Nucleus accumbens (tissue), 56 donors: ENCODE measurements around the gene R3HDM2.

Source experiments
- DNase-seq, 56 donors: peaks; one replicate each; lab custom pipeline; 2025; lab: John Stamatoyannopoulos, UW

The R3HDM2 gene

GRCh38 chr12:57250541-57250940 is 180.3 kb downstream of the R3HDM2 start:
- no peak for DNase-seq

DNA sequence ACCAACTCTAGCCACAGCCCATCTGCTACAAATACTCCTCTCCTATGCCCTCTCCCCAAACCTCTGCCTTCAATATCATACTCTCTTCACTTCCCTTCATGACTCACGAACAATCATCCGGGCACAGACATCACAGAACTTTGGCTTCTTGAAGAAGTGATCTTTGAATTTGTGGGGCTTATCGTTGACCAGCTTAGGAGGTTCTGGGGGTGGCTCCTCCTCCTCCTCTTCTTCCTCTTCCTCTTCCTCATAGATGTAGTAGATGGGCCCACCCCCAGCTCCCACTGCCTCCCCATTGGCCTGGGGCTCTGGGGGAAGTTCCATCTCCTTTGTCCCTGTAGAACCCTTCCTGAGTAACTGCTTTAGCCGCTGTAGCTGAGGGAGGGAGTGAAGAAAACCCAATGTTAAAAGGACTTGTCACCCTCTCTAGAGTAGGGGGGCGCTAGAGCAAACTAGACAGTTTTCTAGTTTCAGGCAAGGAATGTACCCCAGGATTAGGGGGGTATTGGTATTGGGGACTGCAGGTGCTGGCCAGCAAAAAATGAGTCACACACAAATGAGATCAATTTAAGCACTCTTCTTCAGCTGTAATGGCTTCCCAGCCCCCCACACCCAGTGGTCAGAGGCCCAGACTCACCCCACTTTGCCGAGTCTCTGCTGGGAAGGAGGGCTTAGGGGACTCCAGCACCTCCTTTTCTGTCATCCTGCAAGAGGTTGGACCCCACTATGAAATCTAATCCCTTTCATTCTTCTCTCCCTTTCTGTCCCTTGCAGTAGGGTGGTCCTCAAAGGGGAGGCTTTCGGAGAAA is 181.7 kb downstream of the R3HDM2 start:
- no peak for DNase-seq

DNA sequence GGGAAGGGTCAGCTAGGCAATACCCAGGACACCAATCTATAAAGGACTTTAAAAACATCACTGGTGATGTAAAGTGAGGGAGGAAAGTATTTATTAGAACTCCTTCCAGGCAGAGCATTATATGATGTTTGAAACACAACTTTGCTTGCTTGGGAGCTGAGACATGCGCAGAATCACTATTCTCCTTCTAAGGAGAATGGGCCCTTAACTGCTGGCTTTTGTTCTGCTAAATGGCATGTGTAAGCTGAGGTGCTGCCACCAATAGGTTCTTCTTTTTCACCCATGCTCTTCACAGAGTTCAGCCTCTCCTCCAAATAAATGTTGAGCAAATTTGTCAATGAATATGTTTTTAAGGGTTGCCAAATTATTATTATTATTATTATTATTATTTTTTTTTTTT is 183.8 kb downstream of the R3HDM2 start:
- no peak for DNase-seq

GRCh38 chr12:57244312-57244696 is 186.5 kb downstream of the R3HDM2 start:
- DNase-seq: no peak

DNA sequence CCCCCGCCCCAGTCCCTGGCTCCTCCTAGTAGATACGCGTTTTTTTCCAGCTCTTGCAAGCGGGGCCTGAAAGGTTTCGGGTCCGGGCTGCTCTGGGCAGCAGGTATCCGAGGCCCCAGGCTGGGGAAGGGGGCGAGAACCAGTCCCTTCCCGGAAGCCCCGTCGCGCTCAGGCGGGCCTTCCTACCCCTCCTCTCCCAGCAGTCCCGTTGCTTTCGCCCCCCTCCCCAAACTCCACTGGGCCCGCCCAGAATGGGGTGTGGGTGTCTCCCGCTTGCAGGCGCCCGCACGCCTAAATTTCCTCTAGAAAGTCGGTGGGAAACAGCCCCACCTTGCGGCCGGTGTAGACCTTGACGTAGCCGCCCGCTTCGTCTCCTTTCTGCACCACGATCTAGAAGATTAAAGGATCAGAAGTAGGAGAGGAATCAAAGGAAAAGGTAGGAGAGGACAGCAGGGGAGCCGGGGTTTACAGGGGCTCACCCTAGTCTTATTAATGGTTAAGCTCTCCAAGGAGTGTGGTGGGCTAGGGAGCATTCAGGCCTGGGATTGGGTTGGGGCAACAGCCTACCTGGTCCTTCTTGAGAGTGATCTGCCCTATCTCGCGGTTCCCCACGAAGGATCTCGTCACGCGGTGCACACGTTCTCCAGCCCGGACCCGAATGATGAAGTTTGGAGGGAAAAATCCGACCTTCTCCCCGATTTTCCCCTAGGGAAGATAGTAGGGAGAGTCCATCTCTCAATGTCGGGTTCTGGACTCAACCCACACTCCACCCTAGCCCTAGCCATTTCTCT is 187.1 kb downstream of the R3HDM2 start:
- peak in 41 of 56 donors; percentile 7 to 77 (median 28) for DNase-seq

- peak in 20 of 56 donors; percentile 8 to 57 (median 26) for DNase-seq
These were observed 188.0 kb downstream of the R3HDM2 start for GRCh38 chr12:57242691-57243454.

GRCh38 chr12:57242329-57242690 is 188.5 kb downstream of the R3HDM2 start:
- peak in 5 of 56 donors; percentile 8 to 51 (median 25) for DNase-seq

DNA sequence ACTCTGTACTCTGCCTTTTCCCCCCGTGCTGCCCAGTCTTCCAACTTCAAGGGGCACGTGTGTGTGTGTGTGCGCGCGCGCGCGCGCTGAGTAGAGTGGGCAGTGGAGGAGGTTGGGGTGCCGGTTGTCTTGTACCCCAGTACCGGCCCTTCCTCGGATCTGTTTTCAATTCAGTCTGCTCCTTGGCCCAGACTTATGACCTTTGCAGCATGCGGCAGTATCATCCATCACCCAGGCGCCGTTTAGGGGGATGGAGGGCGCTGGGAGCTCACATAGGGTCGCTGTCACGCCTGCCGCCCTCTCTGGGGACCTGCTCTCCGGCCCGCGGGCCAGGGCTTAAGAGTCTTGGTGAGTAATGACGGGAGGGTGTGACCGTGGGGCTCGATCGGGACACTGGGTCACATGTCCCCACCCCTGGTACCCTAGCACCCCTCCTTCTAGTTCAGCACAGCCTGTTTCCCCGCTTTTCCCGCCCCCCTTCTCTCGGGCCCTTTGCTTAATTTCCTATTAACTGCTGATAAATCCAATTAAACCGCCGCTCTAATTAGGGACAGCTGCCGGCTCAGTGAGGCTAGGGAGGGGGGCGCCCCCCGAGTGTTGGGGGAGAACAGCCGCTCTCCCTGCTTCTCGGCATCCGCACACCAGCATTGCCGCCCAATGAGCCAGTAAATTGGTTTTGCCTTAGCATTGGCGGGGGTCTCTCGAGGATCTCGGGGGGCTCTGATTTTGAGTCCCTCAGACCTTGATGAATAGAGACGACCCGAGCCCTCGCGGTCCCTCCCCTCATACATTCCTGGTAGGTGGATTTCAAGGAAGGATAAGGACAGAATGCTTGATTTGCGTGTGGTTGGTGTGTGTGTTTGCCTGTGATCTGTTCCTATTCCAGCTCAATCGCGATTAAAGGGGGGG is 189.2 kb downstream of the R3HDM2 start:
- DNase-seq: no peak

GRCh38 chr12:57240926-57241401 is 189.9 kb downstream of the R3HDM2 start:
- DNase-seq: no peak

GRCh38 chr12:57240066-57240921 is 190.5 kb downstream of the R3HDM2 start:
- DNase-seq: peak in 44 of 56 donors; percentile 16 to 88 (median 63)

GRCh38 chr12:57239587-57240065 is 191.2 kb downstream of the R3HDM2 start:
- DNase-seq: peak in 2 of 56 donors; percentile 40 to 41

DNA sequence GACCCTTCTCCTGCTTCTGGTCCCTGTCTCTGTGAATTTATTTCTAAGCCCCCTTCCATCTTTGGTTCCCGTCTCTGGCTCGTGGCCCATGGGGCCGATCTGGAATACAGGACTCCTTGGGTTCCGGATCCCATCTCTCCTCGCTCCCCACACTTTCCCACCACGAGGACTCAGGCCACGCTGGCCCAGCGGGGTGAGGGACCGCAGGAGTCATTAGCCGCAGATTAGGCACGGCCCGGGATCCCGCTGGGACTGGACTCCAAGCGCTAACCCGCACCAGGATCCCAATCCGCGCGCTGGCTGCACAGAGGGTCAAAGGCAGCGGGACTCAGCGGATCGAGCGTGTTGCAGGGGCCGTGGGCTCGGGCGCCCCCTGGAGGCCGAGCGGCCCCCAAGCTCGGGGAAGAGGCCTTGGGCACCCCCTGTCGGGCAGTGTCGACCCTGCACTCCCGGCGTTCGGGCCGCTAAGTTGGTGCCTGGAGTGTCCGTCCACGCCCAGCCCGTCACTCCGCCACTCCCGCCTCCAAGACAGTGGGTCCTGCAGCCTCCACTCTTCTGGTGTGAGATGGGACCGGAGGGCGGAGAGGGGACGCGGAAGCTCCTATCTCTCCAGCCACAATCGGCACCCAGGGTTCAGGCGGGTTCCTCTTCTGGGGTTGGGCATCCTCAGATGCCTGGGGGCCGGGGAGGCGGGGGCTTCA is 191.8 kb downstream of the R3HDM2 start:
- DNase-seq: peak in 51 of 56 donors; percentile 43 to 90 (median 75)

- DNase-seq: peak in 5 of 56 donors; percentile 13 to 55 (median 35)
These were observed 192.7 kb downstream of the R3HDM2 start for GRCh38 chr12:57237932-57238853.

DNA sequence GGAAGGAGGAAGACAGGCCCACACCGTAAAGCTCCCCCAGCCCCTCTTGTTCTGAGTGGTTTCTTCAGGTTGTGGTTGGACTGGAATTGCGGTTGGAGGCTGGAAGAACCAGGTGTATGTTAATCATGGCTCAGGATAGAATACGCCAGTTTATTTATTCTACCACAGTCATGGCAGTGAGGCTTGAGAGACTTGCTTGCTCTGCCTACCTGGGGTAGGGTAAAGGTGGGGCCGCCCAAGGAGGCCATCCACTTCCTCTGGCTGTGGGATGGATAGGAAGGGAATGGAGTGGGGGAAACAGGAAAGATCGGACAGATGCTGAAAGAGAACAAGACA is 193.3 kb downstream of the R3HDM2 start:
- no peak for DNase-seq

GRCh38 chr12:57236925-57237595 is 193.8 kb downstream of the R3HDM2 start:
- DNase-seq: no peak

DNA sequence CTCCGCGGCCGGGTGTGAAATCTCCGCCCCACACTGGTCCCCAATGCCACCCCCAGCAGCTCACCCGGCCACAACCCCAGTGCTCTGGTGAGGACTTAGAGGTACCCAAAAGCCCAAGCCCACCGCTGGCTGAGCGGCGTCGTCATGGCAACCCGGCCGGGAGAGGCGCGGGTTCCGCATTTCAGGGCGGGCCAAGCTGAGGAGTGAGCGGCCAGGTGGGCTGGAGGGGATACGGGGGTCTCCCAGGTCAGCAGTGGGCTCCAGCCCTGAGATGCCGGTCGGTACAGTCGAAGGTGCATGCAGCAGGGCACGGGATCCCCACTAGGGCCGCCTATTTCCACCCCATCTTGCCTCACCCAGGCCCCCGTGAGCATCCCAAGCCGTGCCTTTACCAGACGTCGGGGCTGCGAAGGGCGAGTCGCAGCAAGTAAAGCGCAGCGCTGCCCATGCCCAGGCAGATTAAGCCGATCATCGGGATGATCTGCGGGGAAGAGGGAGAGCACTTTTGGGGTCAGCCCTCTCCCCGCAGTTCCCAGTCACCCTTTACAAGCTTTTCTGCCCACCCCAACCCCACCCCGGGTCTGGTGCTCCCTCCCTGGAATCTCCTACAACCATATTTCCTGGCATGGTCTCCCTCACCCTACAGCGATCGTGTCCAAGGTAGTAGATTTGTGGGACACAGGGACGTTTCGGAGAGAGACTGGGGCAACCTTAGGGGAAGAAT is 194.5 kb downstream of the R3HDM2 start:
- DNase-seq: no peak
